Nephron progenitor cell (in vitro differentiated cells): Measurements from ENCODE around the gene GUCA1A.

Experiments used
- DNase-seq: peaks from one replicate; pipeline ENCODE4 v3.0.0; 2021
- H3K27ac Mint-ChIP-seq: 2 replicates; pipeline ENCODE4 v1.8.0; 2021; ENCODE audit warnings: mild to moderate bottlenecking, moderate library complexity, mixed read lengths
- H3K27me3 Mint-ChIP-seq: 2 replicates; pipeline ENCODE4 v1.8.0; 2021; ENCODE audit warnings: mild to moderate bottlenecking, low read depth, mixed read lengths; ENCODE audit not compliant: poor library complexity
- H3K36me3 Mint-ChIP-seq: 2 replicates; pipeline ENCODE4 v1.8.0; 2021; ENCODE audit warnings: low read depth, mixed read lengths
- H3K4me1 Mint-ChIP-seq: 2 replicates; pipeline ENCODE4 v1.8.0; 2021; ENCODE audit warnings: mixed read lengths
- H3K4me3 Mint-ChIP-seq: 2 replicates; pipeline ENCODE4 v1.8.0; 2021; ENCODE audit warnings: mild to moderate bottlenecking, moderate library complexity, mixed read lengths
- H3K9me3 Mint-ChIP-seq: 2 replicates; pipeline ENCODE4 v1.8.0; 2021; ENCODE audit warnings: mild to moderate bottlenecking, moderate library complexity, mixed read lengths
- TF ChIP-seq, protein P1 (sequence below): fragments of 200-600 bp; sonication (generic); IDR thresholded peaks from 2 replicates; pipeline ENCODE4 v1.5.0; 2021; ENCODE audit warnings: antibody characterized with exemption

The GUCA1A gene

DNA sequence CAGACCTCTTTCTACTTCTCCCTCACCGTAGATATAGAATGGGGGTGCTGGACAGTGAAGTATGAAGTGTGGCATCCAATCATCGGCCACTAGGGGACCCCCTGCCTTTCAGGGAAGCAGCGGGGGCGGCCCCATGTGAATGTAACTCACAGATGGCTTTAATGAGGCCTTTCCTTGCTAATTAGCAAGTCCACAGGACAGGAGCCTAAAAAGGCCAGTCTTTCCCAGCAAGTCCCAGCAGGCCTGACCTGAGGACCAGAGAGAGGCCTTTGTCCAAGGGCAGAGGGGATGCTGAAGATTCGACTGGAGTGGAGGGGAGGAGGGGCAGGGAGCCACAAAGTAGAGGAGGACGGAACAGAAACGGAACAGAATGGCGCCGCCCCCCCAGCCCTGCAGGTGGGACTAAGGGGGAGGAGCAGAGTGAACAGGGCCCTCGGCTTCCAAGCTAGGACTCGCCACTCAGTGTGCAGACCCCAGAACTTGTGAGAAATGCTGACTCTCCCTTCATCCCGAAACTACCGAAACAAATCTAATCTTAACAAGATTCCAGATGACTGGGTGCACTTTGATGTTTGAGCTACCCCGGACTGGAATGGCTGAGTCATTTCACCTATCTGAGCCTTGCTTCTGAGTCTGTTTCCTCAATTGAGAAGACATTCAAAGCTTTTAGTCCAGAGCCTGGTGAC is 36.5 kb upstream of the GUCA1A start:
- Mint-ChIP-seq H3K27ac (peak overlapping the region; percentile 70), H3K4me1 (peaks cover 54% of the 10 kb centered on the region), H3K4me3 (peak overlapping the region; percentile 70), H3K36me3 (peaks cover 2% of the 10 kb centered on the region), H3K27me3 (peaks cover 16% of the 10 kb centered on the region), H3K9me3 (peaks cover 2% of the 10 kb centered on the region)
- peak; percentile 62 for DNase-seq
- TF ChIP-seq, protein P1, sequence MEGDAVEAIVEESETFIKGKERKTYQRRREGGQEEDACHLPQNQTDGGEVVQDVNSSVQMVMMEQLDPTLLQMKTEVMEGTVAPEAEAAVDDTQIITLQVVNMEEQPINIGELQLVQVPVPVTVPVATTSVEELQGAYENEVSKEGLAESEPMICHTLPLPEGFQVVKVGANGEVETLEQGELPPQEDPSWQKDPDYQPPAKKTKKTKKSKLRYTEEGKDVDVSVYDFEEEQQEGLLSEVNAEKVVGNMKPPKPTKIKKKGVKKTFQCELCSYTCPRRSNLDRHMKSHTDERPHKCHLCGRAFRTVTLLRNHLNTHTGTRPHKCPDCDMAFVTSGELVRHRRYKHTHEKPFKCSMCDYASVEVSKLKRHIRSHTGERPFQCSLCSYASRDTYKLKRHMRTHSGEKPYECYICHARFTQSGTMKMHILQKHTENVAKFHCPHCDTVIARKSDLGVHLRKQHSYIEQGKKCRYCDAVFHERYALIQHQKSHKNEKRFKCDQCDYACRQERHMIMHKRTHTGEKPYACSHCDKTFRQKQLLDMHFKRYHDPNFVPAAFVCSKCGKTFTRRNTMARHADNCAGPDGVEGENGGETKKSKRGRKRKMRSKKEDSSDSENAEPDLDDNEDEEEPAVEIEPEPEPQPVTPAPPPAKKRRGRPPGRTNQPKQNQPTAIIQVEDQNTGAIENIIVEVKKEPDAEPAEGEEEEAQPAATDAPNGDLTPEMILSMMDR, result peak; percentile 41

DNA sequence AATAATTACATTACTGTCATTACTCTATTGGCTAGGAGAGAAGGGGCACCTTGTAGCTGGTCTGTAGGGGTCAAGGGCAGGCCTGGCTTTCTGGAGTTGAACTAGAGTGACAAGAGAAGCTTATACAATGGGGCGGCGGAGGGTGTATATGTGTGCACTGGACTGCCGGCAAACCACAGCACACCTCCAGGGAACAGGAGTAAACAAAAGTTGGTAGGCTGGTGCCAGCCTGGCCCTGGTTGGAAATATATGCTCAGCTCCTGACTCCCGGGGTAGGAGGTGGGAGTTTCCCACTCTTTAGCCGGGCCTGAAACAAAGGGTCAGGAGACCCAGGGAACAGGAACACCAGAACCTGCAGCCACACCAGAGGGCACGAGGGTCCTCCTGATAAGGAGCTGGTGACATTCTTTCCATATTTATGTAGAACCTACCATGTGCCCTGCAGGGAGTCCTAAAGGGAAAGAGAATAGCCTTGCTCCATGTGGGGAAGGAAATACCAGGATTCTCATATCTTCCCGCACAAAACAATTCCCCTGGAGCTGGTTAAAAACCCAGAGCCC is 35.9 kb upstream of the GUCA1A start:
- Mint-ChIP-seq H3K36me3 (no peaks in the 10 kb centered on the region), H3K4me3 (peak overlapping the region; percentile 30), H3K9me3 (no peaks in the 10 kb centered on the region), H3K27me3 (peaks cover 16% of the 10 kb centered on the region), H3K27ac (peak overlapping the region; percentile 45), H3K4me1 (peaks cover 54% of the 10 kb centered on the region)
- TF ChIP-seq, protein P1, result no peak
- no peak for DNase-seq

DNA sequence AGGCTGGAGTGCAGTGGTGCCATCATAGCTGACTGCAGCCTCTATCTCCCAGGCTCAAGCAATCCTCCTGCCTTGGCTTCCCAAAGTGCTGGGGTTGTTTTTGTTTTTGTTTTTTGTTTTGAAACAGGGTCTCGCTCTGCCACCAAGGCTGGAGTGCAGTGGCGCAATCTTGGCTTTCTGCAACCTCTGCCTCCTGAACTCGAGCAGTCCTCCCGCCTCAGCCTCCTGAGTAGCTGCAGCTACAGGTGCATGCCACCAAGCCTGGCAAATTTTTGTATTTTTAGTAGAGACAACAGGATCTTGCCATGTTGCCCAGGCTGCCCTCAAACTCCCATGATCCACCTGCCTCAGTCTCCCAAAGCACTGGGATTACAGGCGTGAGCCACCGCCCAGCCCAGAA is 35.0 kb upstream of the GUCA1A start:
- TF ChIP-seq, protein P1, result no peak
- Mint-ChIP-seq H3K27me3 (peaks cover 20% of the 10 kb centered on the region), H3K4me1 (peaks cover 59% of the 10 kb centered on the region), H3K9me3 (no peaks in the 10 kb centered on the region), H3K27ac (no peak overlapping the region), H3K36me3 (no peaks in the 10 kb centered on the region), H3K4me3 (no peak overlapping the region)
- no peak for DNase-seq

DNA sequence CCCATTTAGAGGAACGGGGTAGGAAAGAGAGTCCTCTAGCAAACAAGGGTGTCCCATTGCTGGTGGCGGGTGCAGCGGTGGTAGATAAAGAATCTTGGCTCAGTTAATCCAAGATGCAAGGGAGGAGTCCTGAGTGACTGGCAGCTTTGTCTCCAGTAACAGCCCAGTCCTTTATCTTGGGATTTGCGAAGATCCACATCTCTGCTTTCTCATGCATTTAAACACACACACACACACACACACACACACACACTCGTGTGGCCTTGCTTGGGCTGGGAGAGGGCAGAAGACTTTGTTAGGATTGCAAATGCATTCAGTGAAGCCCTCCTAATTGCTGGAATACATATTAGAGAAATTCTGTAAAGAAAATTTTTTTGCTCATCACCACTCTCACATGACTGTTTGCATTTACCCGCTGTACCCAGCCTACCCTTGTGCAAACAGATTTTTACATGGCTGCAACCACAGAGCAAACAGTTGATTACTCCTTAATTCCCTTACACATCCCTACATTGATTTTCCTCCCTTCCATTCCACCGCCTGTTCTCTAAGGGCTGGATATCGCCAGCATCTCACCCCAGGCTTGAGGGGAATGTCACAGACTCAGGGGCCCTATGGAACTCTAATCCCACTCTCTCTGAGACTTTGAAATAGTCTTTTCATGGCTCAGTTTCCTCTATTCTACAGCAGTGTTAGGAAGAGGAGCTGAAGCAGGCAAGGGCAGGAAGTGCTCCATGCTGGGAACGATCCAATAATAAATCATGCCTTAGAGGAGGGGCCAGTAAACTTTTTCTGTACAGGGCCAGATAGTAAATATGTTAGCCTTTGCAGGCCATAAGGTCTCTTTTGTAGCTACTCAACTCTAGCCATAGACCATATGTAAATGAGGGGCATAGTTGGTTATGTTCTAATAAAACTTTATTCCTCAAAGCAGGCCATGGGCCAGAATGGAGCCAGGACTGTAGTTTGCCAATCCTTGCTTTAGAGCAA is 34.2 kb upstream of the GUCA1A start:
- Mint-ChIP-seq H3K4me3 (peak overlapping the region; percentile 56), H3K27me3 (peaks cover 27% of the 10 kb centered on the region), H3K9me3 (no peaks in the 10 kb centered on the region), H3K36me3 (no peaks in the 10 kb centered on the region), H3K27ac (peak overlapping the region; percentile 48), H3K4me1 (peaks cover 59% of the 10 kb centered on the region)
- DNase-seq, result no peak
- TF ChIP-seq, protein P1, result no peak

DNA sequence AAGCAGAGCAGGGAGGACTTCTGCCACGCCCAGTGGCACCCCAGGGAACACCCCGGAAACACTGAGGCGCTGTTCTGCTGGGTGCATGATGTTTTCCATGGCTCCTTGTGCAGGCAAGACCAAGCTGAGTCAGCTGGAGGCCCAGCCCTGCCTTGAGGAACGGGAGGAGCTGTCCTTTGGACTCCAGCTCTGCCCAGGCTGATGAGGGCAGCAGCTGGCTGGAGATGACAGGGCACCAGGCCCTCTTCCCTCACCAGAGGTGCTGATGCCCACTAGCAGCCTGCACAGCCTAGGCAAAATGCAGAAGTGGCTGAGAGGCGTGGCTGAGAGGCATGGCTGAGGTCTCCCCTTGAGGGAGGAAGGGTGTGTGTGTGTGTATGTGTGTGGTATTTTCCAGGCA is 33.1 kb upstream of the GUCA1A start:
- Mint-ChIP-seq H3K4me1 (peaks cover 55% of the 10 kb centered on the region), H3K27ac (no peak overlapping the region), H3K4me3 (peak overlapping the region; percentile 16), H3K36me3 (no peaks in the 10 kb centered on the region), H3K9me3 (no peaks in the 10 kb centered on the region), H3K27me3 (peaks cover 27% of the 10 kb centered on the region)
- no peak for DNase-seq
- TF ChIP-seq, protein P1, result no peak
